SIG-M5 treated with dmso at 0.1 percent for 504 hours (cell line): Measurements from ENCODE around the gene ARHGEF28.

Experiments
- DNase-seq: peaks from one replicate; lab custom pipeline; 2025; ENCODE audit not compliant: unreplicated experiment; lab: John Stamatoyannopoulos, UW

ARHGEF28 gene

DNA sequence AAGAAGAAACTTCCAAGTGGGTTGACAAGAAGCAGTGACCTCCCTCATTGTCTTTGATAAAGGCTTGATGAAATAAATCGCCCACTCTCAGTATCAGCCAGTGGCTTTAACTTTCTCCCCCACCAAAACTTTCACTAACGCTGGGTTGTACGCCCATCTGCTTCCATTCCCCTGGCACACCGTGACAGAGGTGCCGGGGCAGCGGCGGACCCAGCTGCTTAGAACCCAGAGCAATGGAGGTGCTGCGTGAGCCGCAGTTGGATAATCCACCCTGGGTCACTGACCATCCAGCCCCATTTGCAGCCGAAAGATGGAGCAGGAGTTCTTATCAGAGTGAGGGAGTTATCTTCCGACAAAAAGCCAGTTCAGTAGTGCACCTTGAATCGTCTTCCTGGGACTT, 270.7 kb downstream of the ARHGEF28 start:
- no peak for DNase-seq

DNA sequence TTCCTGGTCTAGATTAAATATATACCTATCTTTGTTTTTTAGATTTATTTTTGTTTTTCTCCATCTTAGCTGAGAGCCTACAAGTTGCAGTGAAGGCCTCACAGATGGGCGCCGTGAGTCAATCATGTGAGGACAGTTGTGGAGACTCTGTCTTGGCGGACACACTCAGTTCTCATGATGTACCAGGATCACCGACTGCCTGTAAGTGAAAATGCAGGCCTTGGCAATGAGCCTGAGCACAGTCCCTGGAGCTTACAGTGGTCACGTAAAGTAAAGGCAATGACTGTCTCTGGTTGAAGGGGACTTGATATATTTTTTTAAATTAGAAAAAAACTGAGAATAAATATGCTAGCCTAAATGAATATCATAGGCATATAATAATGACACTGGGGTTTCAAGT, 271.9 kb downstream of the ARHGEF28 start:
- DNase-seq = no peak

- DNase-seq = no peak
Observed at GRCh38 chr5:73899055-73899454, 273.1 kb downstream of the ARHGEF28 start.

GRCh38 chr5:73899916-73900315, 273.9 kb downstream of the ARHGEF28 start:
- no peak for DNase-seq

DNA sequence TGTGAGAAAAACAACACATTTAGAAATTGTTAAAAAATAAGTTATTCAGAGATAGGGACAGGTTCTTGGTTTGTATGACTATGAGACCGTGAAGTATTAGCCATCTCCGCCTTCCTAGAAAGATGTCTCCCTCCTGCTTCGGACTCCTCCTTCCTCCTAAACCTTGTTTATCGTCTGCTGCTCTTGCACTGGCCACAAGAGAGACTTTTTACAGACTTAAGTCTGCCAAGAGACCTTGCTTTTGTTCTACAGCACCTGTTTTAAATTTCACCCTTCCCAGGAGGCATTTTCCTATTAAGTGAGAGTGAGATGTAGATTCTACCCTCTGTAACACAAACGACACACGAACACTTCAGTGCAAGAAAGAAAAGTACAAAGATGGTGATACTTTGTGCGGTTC, 274.6 kb downstream of the ARHGEF28 start:
- no peak for DNase-seq

- no peak for DNase-seq
Observed at GRCh38 chr5:73901043-73901442, 275.0 kb downstream of the ARHGEF28 start.

- no peak for DNase-seq
Observed at GRCh38 chr5:73901455-73901854, 275.5 kb downstream of the ARHGEF28 start.

DNA sequence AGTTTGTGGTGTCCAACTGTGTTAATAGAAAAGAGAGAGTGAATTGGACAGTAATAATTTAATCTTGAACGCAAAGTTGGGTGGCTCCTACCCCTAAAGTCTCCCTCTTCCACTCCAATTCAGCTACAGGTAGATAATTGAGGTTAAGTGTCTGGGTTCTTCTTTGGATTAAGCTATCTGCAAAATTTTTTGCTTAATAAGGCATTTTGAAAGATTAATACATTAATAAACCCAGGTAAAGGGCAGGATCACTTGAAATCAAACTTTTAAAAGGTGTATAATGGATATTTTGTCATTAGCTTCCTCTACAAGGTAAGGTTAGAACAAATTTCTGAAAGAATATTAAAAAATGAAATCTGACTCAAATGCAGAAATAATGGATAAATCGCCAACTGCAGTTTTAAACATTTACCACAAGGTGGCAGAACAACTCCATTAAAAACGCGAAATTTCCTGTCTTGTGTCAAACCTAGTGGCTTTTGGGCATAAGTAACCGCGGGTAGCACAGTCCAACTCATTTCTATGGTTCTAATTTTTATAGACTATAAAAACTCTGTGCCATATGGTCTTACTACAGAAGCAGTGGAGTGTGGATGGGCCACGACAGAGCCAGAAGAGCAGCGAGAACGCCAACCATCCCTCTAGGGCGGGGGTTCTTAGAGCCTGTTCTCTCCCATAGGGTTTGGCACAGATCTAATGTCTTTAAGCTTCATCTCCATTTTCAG, 276.5 kb downstream of the ARHGEF28 start:
- peak; percentile 74 for DNase-seq

DNA sequence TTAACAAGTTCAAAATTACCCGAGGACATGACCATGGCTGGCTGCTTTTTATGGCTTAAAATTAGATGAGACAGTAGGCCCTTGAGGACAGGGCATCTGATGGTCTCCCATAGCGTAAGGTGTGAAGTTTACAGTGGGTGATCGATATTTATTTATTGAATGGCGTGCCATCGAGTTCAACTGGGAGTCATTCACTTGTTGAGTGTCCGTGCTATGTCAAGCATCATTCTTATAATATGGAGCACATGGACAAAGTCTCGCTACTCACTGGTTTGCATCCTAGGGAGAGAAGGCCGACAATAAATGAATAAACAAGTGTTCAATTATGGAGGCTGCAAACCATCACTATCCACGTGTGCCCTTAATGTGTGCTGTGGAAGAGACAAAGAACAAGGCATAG, 277.2 kb downstream of the ARHGEF28 start:
- no peak for DNase-seq

GRCh38 chr5:73906277-73906676, 280.3 kb downstream of the ARHGEF28 start:
- no peak for DNase-seq

GRCh38 chr5:73907164-73907563, 281.2 kb downstream of the ARHGEF28 start:
- no peak for DNase-seq

DNA sequence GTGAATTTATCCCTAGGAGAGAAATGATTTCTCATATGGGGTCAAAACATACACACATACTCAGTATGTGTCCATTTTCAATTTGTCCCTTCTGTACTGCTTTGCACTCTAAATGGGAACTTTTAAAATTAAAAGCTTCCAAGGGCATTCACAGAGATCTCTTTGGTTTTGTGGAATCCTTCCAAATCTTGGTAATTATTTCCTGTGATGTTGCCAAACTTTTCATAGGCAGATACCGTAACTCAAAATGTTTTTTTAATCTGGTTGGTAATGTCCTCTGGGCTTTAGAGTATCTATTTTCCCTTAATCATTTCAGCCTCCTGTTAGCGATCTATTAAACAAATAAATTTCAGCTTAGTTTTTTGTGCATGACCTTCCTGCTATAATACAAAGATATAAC, 282.4 kb downstream of the ARHGEF28 start:
- DNase-seq = no peak

- DNase-seq = no peak
Observed at GRCh38 chr5:73908846-73909245, 282.9 kb downstream of the ARHGEF28 start.

DNA sequence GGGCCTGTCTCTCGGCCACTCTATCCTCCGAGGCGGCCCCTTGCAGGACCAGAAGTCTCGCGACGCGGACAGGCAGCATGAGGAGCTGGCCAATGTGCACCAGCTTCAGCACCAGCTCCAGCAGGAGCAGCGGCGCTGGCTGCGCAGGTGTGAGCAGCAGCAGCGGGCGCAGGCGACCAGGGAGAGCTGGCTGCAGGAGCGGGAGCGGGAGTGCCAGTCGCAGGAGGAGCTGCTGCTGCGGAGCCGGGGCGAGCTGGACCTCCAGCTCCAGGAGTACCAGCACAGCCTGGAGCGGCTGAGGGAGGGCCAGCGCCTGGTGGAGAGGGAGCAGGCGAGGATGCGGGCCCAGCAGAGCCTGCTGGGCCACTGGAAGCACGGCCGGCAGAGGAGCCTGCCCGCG, 283.5 kb downstream of the ARHGEF28 start:
- no peak for DNase-seq

DNA sequence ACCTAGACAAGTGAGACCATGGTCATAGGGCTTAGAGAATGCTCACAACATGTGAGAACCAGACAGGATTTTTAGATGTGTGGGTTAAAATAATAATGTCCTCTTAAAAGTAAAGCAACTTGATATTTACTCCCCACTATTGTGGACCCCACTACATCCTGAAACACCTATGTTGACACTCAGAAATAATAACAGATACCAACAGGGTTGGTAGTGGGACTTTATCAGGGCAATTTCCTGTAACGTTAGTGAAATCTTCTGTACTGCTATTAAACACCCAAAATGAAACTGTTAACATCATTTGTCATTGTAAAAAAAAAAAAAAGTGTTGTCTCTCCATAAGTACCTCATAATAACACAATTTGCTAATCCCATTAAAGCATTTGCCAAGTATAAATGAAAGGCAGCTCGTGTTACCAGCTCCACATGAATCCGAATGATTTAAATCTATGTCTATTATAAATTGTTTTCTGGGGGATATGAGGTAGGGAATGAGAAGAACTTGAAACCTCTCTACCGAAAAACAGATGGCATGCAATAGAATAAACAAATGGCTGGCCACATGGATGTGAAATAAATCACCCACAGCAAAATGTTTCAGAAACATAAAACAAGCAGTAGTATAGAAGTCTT, 285.9 kb downstream of the ARHGEF28 start:
- DNase-seq = no peak

DNA sequence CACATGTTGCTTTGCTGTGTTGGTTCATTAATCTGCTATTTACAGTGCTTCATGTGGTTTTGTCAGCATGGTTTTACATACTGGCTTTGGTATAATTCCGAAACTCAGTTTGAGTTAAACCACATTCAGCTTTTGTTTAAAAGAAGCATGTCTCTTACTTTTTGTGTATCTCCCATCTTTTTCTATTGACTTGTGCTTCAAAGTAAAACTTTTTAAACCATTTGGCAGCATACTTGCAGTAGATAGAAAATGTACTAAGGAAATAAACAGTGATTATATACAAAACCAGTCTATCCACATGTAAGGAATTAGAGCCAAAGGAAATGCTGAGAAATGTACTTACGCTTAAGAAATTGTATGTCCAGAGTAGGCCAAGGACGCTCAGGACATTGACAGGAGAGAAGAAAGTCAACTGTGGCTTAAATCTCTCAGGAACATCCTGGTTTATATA, 286.9 kb downstream of the ARHGEF28 start:
- no peak for DNase-seq

DNA sequence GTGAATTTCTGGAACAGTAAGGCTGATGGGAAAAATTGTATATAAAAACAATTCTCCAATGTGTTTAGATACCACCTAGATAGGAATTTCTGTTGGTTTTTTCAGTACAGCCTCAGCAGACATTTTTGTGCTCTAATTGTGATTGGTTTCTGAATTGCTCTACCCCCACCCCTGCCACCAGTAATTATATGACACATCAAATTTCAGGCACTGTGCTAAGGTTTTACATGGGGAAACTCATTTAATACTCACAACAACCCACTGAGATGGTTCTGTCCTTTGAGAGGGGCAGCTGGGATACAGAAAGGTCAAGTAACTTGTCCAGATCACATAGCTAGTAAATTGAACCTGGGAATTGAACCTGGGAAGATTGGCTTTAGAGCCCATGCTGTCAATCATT, 288.0 kb downstream of the ARHGEF28 start:
- DNase-seq = no peak

DNA sequence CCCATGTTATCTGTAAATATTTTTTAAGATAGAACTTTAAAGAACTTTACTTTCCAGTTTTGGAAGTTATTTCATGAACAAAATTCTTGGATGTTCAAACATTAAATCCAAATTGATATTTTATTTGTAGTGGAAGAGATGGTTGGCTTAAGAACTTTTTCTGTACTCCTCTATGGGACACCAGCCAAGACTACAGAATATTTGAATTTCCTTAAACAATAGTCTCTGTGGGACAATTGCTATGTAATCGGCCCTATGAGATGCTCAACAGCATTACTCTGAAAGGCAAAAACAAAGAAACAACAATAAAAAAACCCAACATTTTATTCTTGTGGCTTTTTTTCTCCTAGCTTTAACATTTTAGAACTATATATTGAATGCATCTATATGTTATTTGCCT, 289.3 kb downstream of the ARHGEF28 start:
- no peak for DNase-seq

DNA sequence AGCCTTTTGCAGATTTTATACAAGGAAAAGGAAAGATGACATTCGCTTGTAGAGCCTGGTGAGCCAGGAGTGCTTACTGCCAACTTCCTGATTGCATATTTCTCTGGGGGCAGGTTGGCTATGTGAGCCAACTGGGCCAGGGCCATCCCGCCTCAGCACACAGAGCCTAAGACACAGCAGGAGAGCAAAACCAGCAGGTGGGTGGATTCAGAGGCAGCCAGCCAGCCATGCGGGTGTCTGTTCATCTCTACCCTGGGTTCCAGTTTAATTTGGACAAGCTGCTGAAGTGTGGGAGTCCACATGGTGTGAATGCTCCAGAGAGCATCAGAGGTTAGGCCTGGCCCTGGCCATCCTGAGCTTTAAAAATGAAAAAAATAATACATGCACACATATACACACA, 291.4 kb downstream of the ARHGEF28 start:
- no peak for DNase-seq

GRCh38 chr5:73917891-73918290, 291.9 kb downstream of the ARHGEF28 start:
- no peak for DNase-seq

GRCh38 chr5:73918791-73919221, 292.8 kb downstream of the ARHGEF28 start:
- no peak for DNase-seq

DNA sequence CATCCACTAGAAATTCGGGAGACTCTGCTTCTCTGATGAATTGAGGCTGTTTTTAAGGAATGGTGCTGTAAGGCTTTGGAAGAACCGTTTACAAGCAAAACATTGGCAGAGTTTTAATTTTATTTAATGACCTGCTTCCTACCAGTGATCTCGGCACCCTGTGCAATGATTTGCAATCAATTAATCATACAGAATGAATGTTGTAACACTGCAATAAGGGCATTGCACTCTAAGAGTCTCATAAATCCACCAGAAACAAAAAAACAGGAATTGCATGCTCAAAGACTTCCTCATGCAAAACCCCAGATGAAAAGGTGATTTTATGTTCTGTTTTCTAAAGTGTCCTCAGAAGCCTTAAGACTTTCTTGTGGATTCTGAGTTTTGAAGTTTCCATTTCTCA, 295.7 kb downstream of the ARHGEF28 start:
- no peak for DNase-seq

GRCh38 chr5:73922224-73922623, 296.2 kb downstream of the ARHGEF28 start:
- no peak for DNase-seq
